Measurements from ENCODE around the gene WAS. TPM values are rescaled to one million over a fixed set of nuclear protein-coding genes. Genes with fewer than 3 reads are reported as not detected.

Gene WAS
- total RNA-seq, 1 experiment from 2014 or later: 0.90 TPM

GRCh38 chrX:48721916-48722315 lies 38.3 kb downstream of the WAS start:
- H3K36me3 ChIP-seq (ENCODE audit: insufficient read depth, low read length, poor library complexity, severe bottlenecking): no peaks in the 10 kb centered on the region
- intact Hi-C loops (cut with micrococcal nuclease; ENCODE audit: unreplicated experiment): no loop called here
- H3K9me3 ChIP-seq (ENCODE audit: low read depth, low read length, poor library complexity, severe bottlenecking): no peaks in the 10 kb centered on the region
- CTCF ChIA-PET: no interaction called here
- no peaks in the 10 kb centered on the region for H3K27me3 ChIP-seq (replicated peaks; ENCODE audit: insufficient read depth, low read depth, low read length, poor library complexity)
- POLR2A ChIA-PET (ENCODE audit: low non-redundant PET): no interaction called here
- no peak overlapping the region for H3K4me3 ChIP-seq (ENCODE audit: low read depth, low read length, poor library complexity, severe bottlenecking)
- TF ChIP-seq, protein P1, sequence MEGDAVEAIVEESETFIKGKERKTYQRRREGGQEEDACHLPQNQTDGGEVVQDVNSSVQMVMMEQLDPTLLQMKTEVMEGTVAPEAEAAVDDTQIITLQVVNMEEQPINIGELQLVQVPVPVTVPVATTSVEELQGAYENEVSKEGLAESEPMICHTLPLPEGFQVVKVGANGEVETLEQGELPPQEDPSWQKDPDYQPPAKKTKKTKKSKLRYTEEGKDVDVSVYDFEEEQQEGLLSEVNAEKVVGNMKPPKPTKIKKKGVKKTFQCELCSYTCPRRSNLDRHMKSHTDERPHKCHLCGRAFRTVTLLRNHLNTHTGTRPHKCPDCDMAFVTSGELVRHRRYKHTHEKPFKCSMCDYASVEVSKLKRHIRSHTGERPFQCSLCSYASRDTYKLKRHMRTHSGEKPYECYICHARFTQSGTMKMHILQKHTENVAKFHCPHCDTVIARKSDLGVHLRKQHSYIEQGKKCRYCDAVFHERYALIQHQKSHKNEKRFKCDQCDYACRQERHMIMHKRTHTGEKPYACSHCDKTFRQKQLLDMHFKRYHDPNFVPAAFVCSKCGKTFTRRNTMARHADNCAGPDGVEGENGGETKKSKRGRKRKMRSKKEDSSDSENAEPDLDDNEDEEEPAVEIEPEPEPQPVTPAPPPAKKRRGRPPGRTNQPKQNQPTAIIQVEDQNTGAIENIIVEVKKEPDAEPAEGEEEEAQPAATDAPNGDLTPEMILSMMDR (conservative IDR thresholded peaks at IDR 0.05; ENCODE audit: low read depth, low read length): no peak
- no peak for TF ChIP-seq EZH2 (IDR thresholded peaks at IDR 0.05; ENCODE audit: borderline replicate concordance, low read depth, low read length, poor library complexity, severe bottlenecking)
- H3K4me1 ChIP-seq (ENCODE audit: insufficient read depth, low read length, poor library complexity, severe bottlenecking): no peaks in the 10 kb centered on the region
- no TSS peak for BruUV-seq (replicated peaks)
- no peak overlapping the region for H3K27ac ChIP-seq (ENCODE audit: low read depth, low read length, poor library complexity, severe bottlenecking)
- DNase-seq (ENCODE audit: low spot score): no peak

DNA sequence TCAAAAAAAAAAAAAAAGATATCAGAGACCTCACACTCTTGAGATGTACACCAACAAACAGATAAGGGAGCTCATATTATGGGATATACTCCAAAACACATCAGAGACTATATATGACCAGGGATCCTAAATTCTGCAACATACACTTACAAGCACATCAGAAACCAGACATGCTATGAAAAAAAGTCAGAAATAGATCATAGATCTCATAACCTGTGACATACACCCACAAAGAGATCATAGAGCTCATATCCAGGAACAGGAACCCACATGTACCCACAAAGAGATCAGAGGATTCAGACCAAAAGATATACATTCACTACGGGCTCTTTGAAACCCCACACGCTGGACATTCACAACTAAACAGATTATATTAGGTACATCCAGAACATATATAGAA lies 43.0 kb downstream of the WAS start:
- ChIA-PET CTCF (no interaction called here), POLR2A (ENCODE audit: low non-redundant PET) (no interaction called here)

GRCh38 chrX:48728653-48729052 lies 45.1 kb downstream of the WAS start:
- CTCF ChIA-PET: no interaction called here
- H3K36me3 ChIP-seq (ENCODE audit: insufficient read depth, low read length, poor library complexity, severe bottlenecking): no peaks in the 10 kb centered on the region
- BruUV-seq (replicated peaks): no TSS peak
- intact Hi-C loops (cut with micrococcal nuclease; ENCODE audit: unreplicated experiment): no loop called here
- no peaks in the 10 kb centered on the region for H3K4me1 ChIP-seq (ENCODE audit: insufficient read depth, low read length, poor library complexity, severe bottlenecking)
- no peaks in the 10 kb centered on the region for H3K9me3 ChIP-seq (ENCODE audit: low read depth, low read length, poor library complexity, severe bottlenecking)
- no peaks in the 10 kb centered on the region for H3K27me3 ChIP-seq (replicated peaks; ENCODE audit: insufficient read depth, low read depth, low read length, poor library complexity)
- no peak for DNase-seq (ENCODE audit: low spot score)
- TF ChIP-seq, protein P1 (conservative IDR thresholded peaks at IDR 0.05; ENCODE audit: low read depth, low read length): no peak
- TF ChIP-seq EZH2 (IDR thresholded peaks at IDR 0.05; ENCODE audit: borderline replicate concordance, low read depth, low read length, poor library complexity, severe bottlenecking): no peak
- no peak overlapping the region for H3K27ac ChIP-seq (ENCODE audit: low read depth, low read length, poor library complexity, severe bottlenecking)
- no peak overlapping the region for H3K4me3 ChIP-seq (ENCODE audit: low read depth, low read length, poor library complexity, severe bottlenecking)
- POLR2A ChIA-PET (ENCODE audit: low non-redundant PET): no interaction called here

More for the DNA sequence above, 43.0 kb downstream of the WAS start:
- Histone ChIP-seq H3K9me3 (ENCODE audit: low read depth, low read length, poor library complexity, severe bottlenecking) (no peaks in the 10 kb centered on the region), H3K4me3 (ENCODE audit: low read depth, low read length, poor library complexity, severe bottlenecking) (no peak overlapping the region), H3K36me3 (ENCODE audit: insufficient read depth, low read length, poor library complexity, severe bottlenecking) (no peaks in the 10 kb centered on the region), H3K27me3 (replicated peaks; ENCODE audit: insufficient read depth, low read depth, low read length, poor library complexity) (no peaks in the 10 kb centered on the region), H3K4me1 (ENCODE audit: insufficient read depth, low read length, poor library complexity, severe bottlenecking) (no peaks in the 10 kb centered on the region), H3K27ac (ENCODE audit: low read depth, low read length, poor library complexity, severe bottlenecking) (no peak overlapping the region)
- TF ChIP-seq, protein P1 (conservative IDR thresholded peaks at IDR 0.05; ENCODE audit: low read depth, low read length): no peak
- TF ChIP-seq EZH2 (IDR thresholded peaks at IDR 0.05; ENCODE audit: borderline replicate concordance, low read depth, low read length, poor library complexity, severe bottlenecking): no peak
- DNase-seq (ENCODE audit: low spot score): no peak
- intact Hi-C loops (cut with micrococcal nuclease; ENCODE audit: unreplicated experiment): no loop called here
- BruUV-seq (replicated peaks): no TSS peak
